ENCODE measurements around the gene NFATC2.

The NFATC2 gene

GRCh38 chr20:51444922-51445438 lies 97.5 kb downstream of the NFATC2 start:
- no peak for DNase-seq (ENCODE audit: low read depth)
- no peak for TF ChIP-seq CTCF (IDR thresholded peaks at IDR 0.05; ENCODE audit: control insufficient read depth, extremely low read depth, insufficient read depth)
- no peak overlapping the region for H3K4me3 ChIP-seq (ENCODE audit: low read depth, low read length)

- H3K4me3 ChIP-seq (ENCODE audit: low read depth, low read length): no peak overlapping the region
- TF ChIP-seq CTCF (IDR thresholded peaks at IDR 0.05; ENCODE audit: control insufficient read depth, extremely low read depth, insufficient read depth): no peak
- DNase-seq (ENCODE audit: low read depth): no peak
These were observed 98.1 kb downstream of the NFATC2 start for GRCh38 chr20:51444467-51444866.

GRCh38 chr20:51442602-51443001 lies 99.9 kb downstream of the NFATC2 start:
- no peak for DNase-seq (ENCODE audit: low read depth)
- no peak overlapping the region for H3K4me3 ChIP-seq (ENCODE audit: low read depth, low read length)
- TF ChIP-seq CTCF (IDR thresholded peaks at IDR 0.05; ENCODE audit: control insufficient read depth, extremely low read depth, insufficient read depth): no peak

- DNase-seq (ENCODE audit: low read depth): no peak
- no peak for TF ChIP-seq CTCF (IDR thresholded peaks at IDR 0.05; ENCODE audit: control insufficient read depth, extremely low read depth, insufficient read depth)
- H3K4me3 ChIP-seq (ENCODE audit: low read depth, low read length): no peak overlapping the region
These were observed 101.9 kb downstream of the NFATC2 start for GRCh38 chr20:51440589-51440988.

- DNase-seq (ENCODE audit: low read depth): no peak
- no peak overlapping the region for H3K4me3 ChIP-seq (ENCODE audit: low read depth, low read length)
These were observed 103.3 kb downstream of the NFATC2 start for GRCh38 chr20:51439160-51439689.

GRCh38 chr20:51438136-51438535 lies 104.4 kb downstream of the NFATC2 start:
- DNase-seq (ENCODE audit: low read depth): no peak
- no peak for TF ChIP-seq CTCF (IDR thresholded peaks at IDR 0.05; ENCODE audit: control insufficient read depth, extremely low read depth, insufficient read depth)
- no peak overlapping the region for H3K4me3 ChIP-seq (ENCODE audit: low read depth, low read length)

More at GRCh38 chr20:51439160-51439689, 103.3 kb downstream of the NFATC2 start:
- no peak for TF ChIP-seq CTCF (IDR thresholded peaks at IDR 0.05; ENCODE audit: control insufficient read depth, extremely low read depth, insufficient read depth)

Data from LNCaP clone FGC (cell line).